Common myeloid progenitor, CD34-positive (primary cell): ENCODE measurements around the gene LTBP1.

Source experiments
- CTCF ChIA-PET: fragments of 350-600 bp; sonication (Branson Sonifier 250); formaldehyde crosslinking; loops from one replicate; lab custom pipeline; 2021; ENCODE audit warnings: antibody characterized with exemption; lab: Charles Lee
- POLR2A ChIA-PET: fragments of 350-600 bp; sonication (Branson Sonifier 250); formaldehyde crosslinking; loops from one replicate; lab custom pipeline; 2021; ENCODE audit warnings: antibody characterized with exemption; lab: Charles Lee
- DNase-seq, 3 donors: peaks; one replicate each; pipeline versions ENCODE4 v3.0.0 to v3.0.0-alpha.2; 2013
- H3K27ac ChIP-seq, 2 experiments: 1 replicate in 1 of 2; 2 replicates in 1 of 2; pipeline ENCODE4 v1.7.0; 2013; ENCODE audit warnings: inconsistent platforms in 2 of 2, low read length in 2 of 2, mild to moderate bottlenecking in 2 of 2, low read depth in 1 of 2, moderate library complexity in 1 of 2; ENCODE audit not compliant: severe bottlenecking in 2 of 2, insufficient read depth in 1 of 2, poor library complexity in 1 of 2
- H3K27me3 ChIP-seq, 5 experiments: replicated peaks in 2 of 5; 1 replicate in 3 of 5; 2 replicates in 2 of 5; pipeline versions ENCODE4 v1.6.1 to v1.7.0; 2013; ENCODE audit warnings: low read length in 4 of 5, mild to moderate bottlenecking in 2 of 5, moderate library complexity in 2 of 5, inconsistent platforms in 1 of 5; ENCODE audit not compliant: insufficient read depth in 5 of 5, control insufficient read depth in 4 of 5
- H3K36me3 ChIP-seq, 4 experiments: 1 replicate in 2 of 4; 2 replicates in 2 of 4; pipeline versions ENCODE4 v1.6.1 to v1.7.0; 2013; ENCODE audit warnings: low read length in 3 of 4, control low read depth in 1 of 4, mild to moderate bottlenecking in 1 of 4; ENCODE audit not compliant: control insufficient read depth in 4 of 4, insufficient read depth in 4 of 4
- H3K4me1 ChIP-seq, 4 experiments: 1 replicate in 3 of 4; 2 replicates in 1 of 4; pipeline versions ENCODE4 v1.6.1 to v1.7.1; 2013; ENCODE audit warnings: low read length in 3 of 4, mild to moderate bottlenecking in 3 of 4, control low read depth in 1 of 4, inconsistent platforms in 1 of 4, moderate library complexity in 1 of 4; ENCODE audit not compliant: control insufficient read depth in 4 of 4, insufficient read depth in 4 of 4; ENCODE audit errors: control extremely low read depth in 1 of 4
- H3K4me3 ChIP-seq, 7 experiments: 1 replicate in 4 of 7; 2 replicates in 3 of 7; pipeline versions ENCODE4 v1.5.1 to v1.7.0; 2013; ENCODE audit warnings: mild to moderate bottlenecking in 7 of 7, low read length in 6 of 7, moderate library complexity in 6 of 7, inconsistent platforms in 2 of 7, low read depth in 2 of 7, control low read depth in 1 of 7; ENCODE audit not compliant: insufficient read depth in 4 of 7, control insufficient read depth in 1 of 7; ENCODE audit errors: extremely low read depth in 1 of 7
- H3K9me3 ChIP-seq, 5 experiments: 1 replicate in 4 of 5; 2 replicates in 1 of 5; pipeline versions ENCODE4 v1.6.1 to v1.7.1; 2013; ENCODE audit warnings: low read length in 4 of 5, mild to moderate bottlenecking in 2 of 5, inconsistent platforms in 1 of 5, low read depth in 1 of 5, moderate library complexity in 1 of 5; ENCODE audit not compliant: control insufficient read depth in 4 of 5, insufficient read depth in 2 of 5; ENCODE audit errors: control extremely low read depth in 1 of 5
- WGBS: methylation state at CpG from one replicate; pipeline ENCODE4 v1.1.5; 2013; ENCODE audit not compliant: insufficient coverage; 5-methylcytosine and 5-hydroxymethylcytosine counted together

Gene LTBP1

GRCh38 chr2:33029459-33029858 is 82.7 kb downstream of the LTBP1 start:
- Histone ChIP-seq H3K27ac (no peak overlapping the region), H3K27me3 (no peaks in the 10 kb centered on the region), H3K36me3 (no peaks in the 10 kb centered on the region), H3K4me3 (no peak overlapping the region), H3K4me1 (peaks cover 0 to 3% (median 0%) of the 10 kb centered on the region in 4 experiments), H3K9me3 (no peaks in the 10 kb centered on the region)
- POLR2A ChIA-PET, result interaction anchor here (0.5 kb wide), 1 partner anchor 437 kb away, joined by 3 read pairs; no protein-coding TSS in a partner anchor
- CTCF ChIA-PET, result interaction anchor here (1.8 kb wide), 1 partner anchor 205 kb away, joined by 3 read pairs; no protein-coding TSS in a partner anchor
- 100% methylated on average over 1 of the region's 3 CpGs for WGBS
- no peak for DNase-seq

- Histone ChIP-seq H3K9me3 (no peaks in the 10 kb centered on the region), H3K4me3 (no peak overlapping the region), H3K36me3 (no peaks in the 10 kb centered on the region), H3K4me1 (no peaks in the 10 kb centered on the region), H3K27me3 (no peaks in the 10 kb centered on the region), H3K27ac (no peak overlapping the region)
- DNase-seq, result no peak
- WGBS, result 80% methylated on average over 1 of the region's 4 CpGs
- POLR2A ChIA-PET, result interaction anchor here (0.5 kb wide), 1 partner anchor 436 kb away, joined by 3 read pairs; no protein-coding TSS in a partner anchor
- CTCF ChIA-PET, result interaction anchor here (1.0 to 1.8 kb wide), 2 partner anchors 205 to 256 kb away, joined by 3 read pairs; no protein-coding TSS in a partner anchor
Measured at GRCh38 chr2:33029926-33030325, 83.2 kb downstream of the LTBP1 start.

- POLR2A ChIA-PET, result no interaction called here
- Histone ChIP-seq H3K9me3 (no peaks in the 10 kb centered on the region), H3K4me1 (no peaks in the 10 kb centered on the region), H3K36me3 (no peaks in the 10 kb centered on the region), H3K27me3 (no peaks in the 10 kb centered on the region), H3K27ac (no peak overlapping the region), H3K4me3 (no peak overlapping the region)
- CTCF ChIA-PET, result interaction anchor here (1.0 to 1.8 kb wide), 2 partner anchors 206 to 257 kb away, joined by 3 read pairs; no protein-coding TSS in a partner anchor
- WGBS, result 90% methylated on average over 2 of the region's 3 CpGs
- DNase-seq, result no peak
Measured at GRCh38 chr2:33030326-33030725, 83.6 kb downstream of the LTBP1 start.

- Histone ChIP-seq H3K4me1 (no peaks in the 10 kb centered on the region), H3K27ac (no peak overlapping the region), H3K9me3 (no peaks in the 10 kb centered on the region), H3K36me3 (no peaks in the 10 kb centered on the region), H3K27me3 (no peaks in the 10 kb centered on the region), H3K4me3 (no peak overlapping the region)
- ChIA-PET POLR2A (interaction anchor here (0.6 kb wide), 1 partner anchor 478 kb away, joined by 4 read pairs; no protein-coding TSS in a partner anchor), CTCF (interaction anchor here (0.9 to 5.8 kb wide), 19 partner anchors 9 to 562 kb away, joined by 3 to 72 read pairs (median 4); no protein-coding TSS in a partner anchor)
- no peak for DNase-seq
- 80% methylated on average over 1 of the region's 2 CpGs for WGBS
Measured at GRCh38 chr2:33032245-33032644, 85.5 kb downstream of the LTBP1 start.

GRCh38 chr2:33033606-33034081 is 86.9 kb downstream of the LTBP1 start:
- no peak overlapping the region for H3K27ac ChIP-seq
- peak; percentile 56 to 77 (median 74) for DNase-seq
- no peak overlapping the region for H3K4me3 ChIP-seq
- 71% methylated on average over 6 of the region's 7 CpGs for WGBS
- H3K36me3 ChIP-seq, result no peaks in the 10 kb centered on the region
- H3K9me3 ChIP-seq, result no peaks in the 10 kb centered on the region
- POLR2A ChIA-PET, result no interaction called here
- H3K27me3 ChIP-seq, result no peaks in the 10 kb centered on the region
- H3K4me1 ChIP-seq, result no peaks in the 10 kb centered on the region
- CTCF ChIA-PET, result interaction anchor here (0.7 to 5.8 kb wide), 38 partner anchors 8 to 560 kb away, joined by 3 to 72 read pairs (median 4); no protein-coding TSS in a partner anchor

GRCh38 chr2:33034784-33035183 is 88.0 kb downstream of the LTBP1 start:
- CTCF ChIA-PET, result interaction anchor here (0.6 to 5.8 kb wide), 19 partner anchors 9 to 554 kb away, joined by 3 to 72 read pairs (median 4); no protein-coding TSS in a partner anchor
- H3K27ac ChIP-seq, result no peak overlapping the region
- no peaks in the 10 kb centered on the region for H3K27me3 ChIP-seq
- WGBS, result 79% methylated on average over 7 of the region's 8 CpGs
- POLR2A ChIA-PET, result interaction anchor here (0.5 to 0.9 kb wide), 2 partner anchors 403 to 548 kb away, joined by 4 read pairs; no protein-coding TSS in a partner anchor
- no peak overlapping the region for H3K4me3 ChIP-seq
- H3K9me3 ChIP-seq, result no peaks in the 10 kb centered on the region
- DNase-seq, result peak; percentile 31 to 49 (median 48)
- H3K36me3 ChIP-seq, result no peaks in the 10 kb centered on the region
- H3K4me1 ChIP-seq, result no peaks in the 10 kb centered on the region

- no peak overlapping the region for H3K4me3 ChIP-seq
- ChIA-PET POLR2A (no interaction called here), CTCF (no interaction called here)
- H3K4me1 ChIP-seq, result no peaks in the 10 kb centered on the region
- H3K27me3 ChIP-seq, result no peaks in the 10 kb centered on the region
- H3K36me3 ChIP-seq, result no peaks in the 10 kb centered on the region
- 83% methylated on average over 4 of the region's 4 CpGs for WGBS
- H3K9me3 ChIP-seq, result no peaks in the 10 kb centered on the region
- no peak overlapping the region for H3K27ac ChIP-seq
- DNase-seq, result no peak
Measured at GRCh38 chr2:33038230-33038629, 91.5 kb downstream of the LTBP1 start.
